Endothelial cell (in vitro differentiated cells): ENCODE measurements around the gene UNC79. TPM values are rescaled to one million over a fixed set of nuclear protein-coding genes. Genes with fewer than 3 reads are reported as not detected.

Experiments used
- DNase-seq: peaks from one replicate; pipeline ENCODE4 v3.0.0; 2021; ENCODE audit warnings: low spot score
- H3K27ac Mint-ChIP-seq: one replicate; pipeline ENCODE4 v1.8.0; 2021; ENCODE audit warnings: mixed read lengths, inconsistent platforms; ENCODE audit not compliant: unreplicated experiment
- H3K27me3 Mint-ChIP-seq: one replicate; pipeline ENCODE4 v1.8.0; 2021; ENCODE audit warnings: mild to moderate bottlenecking, moderate library complexity, mixed read lengths, inconsistent platforms; ENCODE audit not compliant: unreplicated experiment
- H3K36me3 Mint-ChIP-seq: one replicate; pipeline ENCODE4 v1.8.0; 2021; ENCODE audit warnings: mild to moderate bottlenecking, low read depth, mixed read lengths, inconsistent platforms; ENCODE audit not compliant: unreplicated experiment
- H3K4me1 Mint-ChIP-seq: one replicate; pipeline ENCODE4 v1.8.0; 2021; ENCODE audit warnings: mild to moderate bottlenecking, mixed read lengths, inconsistent platforms; ENCODE audit not compliant: unreplicated experiment
- H3K4me3 Mint-ChIP-seq: one replicate; pipeline ENCODE4 v1.8.0; 2021; ENCODE audit warnings: mild to moderate bottlenecking, mixed read lengths, inconsistent platforms; ENCODE audit not compliant: unreplicated experiment
- H3K9me3 Mint-ChIP-seq: one replicate; pipeline ENCODE4 v1.8.0; 2021; ENCODE audit warnings: mixed read lengths, inconsistent platforms; ENCODE audit not compliant: unreplicated experiment
- CTCF ChIP-seq: fragments of 200-600 bp; sonication (generic); IDR thresholded peaks from one replicate; pipeline ENCODE4 v1.5.0; 2021; ENCODE audit warnings: antibody characterized with exemption; ENCODE audit not compliant: unreplicated experiment
- total RNA-seq: library from RNA; stranded (reverse); fragmentation: NEBNext Ultra II Directional; extraction: Animal tissue kit (Norgen Biotek cat#: 25700); gene quantifications from one replicate; pipeline ENCODE4 v1.2.1, GENCODE V29; 2021; ENCODE audit not compliant: unreplicated experiment

Gene UNC79
- total RNA-seq, 1 donor from 2014 or later: 0.69 TPM

- Mint-ChIP-seq H3K36me3 (no peaks in the 10 kb centered on the region), H3K4me3 (no peak overlapping the region), H3K27ac (no peak overlapping the region), H3K9me3 (no peaks in the 10 kb centered on the region), H3K4me1 (peaks cover 9% of the 10 kb centered on the region), H3K27me3 (peaks cover 2% of the 10 kb centered on the region)
- no peak for DNase-seq
- TF ChIP-seq CTCF: no peak
These were observed 260.5 kb downstream of the UNC79 start for GRCh38 chr14:93691042-93691780.

DNA sequence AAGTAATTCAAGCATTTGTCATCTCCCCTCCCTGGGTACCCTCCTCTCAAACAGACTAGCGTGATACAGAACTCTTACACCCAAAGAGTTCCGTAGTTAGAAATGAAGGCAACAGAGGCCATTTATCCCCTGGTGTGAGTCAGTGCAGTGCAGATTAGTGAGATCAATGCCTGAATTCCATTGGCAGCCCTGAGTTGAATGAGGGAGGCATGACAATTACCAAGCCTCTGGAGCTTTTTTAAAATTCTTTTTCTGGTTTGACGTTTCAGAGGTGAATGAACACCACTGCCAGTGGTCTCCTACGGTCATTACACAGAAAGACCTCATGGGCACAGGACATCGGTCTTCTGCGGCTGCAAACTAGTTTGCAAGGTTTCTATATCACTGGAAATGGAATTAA is 263.2 kb downstream of the UNC79 start:
- Mint-ChIP-seq H3K9me3 (no peaks in the 10 kb centered on the region), H3K4me1 (no peaks in the 10 kb centered on the region), H3K27ac (no peak overlapping the region), H3K27me3 (no peaks in the 10 kb centered on the region), H3K4me3 (no peak overlapping the region), H3K36me3 (no peaks in the 10 kb centered on the region)
- DNase-seq: no peak
- TF ChIP-seq CTCF: no peak

DNA sequence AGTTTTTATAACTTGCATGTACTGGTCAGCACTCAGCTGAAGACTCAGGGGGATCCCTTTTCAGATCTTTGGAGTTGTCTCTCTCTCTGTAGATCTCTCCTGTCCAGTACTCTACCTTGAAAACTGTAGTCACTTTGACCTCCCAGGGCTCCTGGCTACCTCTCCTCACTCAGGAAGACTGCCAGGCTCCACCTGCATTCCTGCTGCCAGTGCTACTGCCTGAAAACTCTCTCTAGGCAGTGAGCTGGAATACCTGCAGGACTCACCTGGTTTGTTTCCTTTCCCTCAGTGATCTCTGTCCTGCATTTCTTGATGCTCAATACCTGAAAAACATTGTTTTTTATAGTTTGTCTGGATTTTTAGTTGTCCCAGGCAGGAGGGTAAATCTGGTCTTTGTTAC is 270.2 kb downstream of the UNC79 start:
- Mint-ChIP-seq H3K27me3 (peaks cover 1% of the 10 kb centered on the region), H3K9me3 (no peaks in the 10 kb centered on the region), H3K36me3 (no peaks in the 10 kb centered on the region), H3K4me1 (no peaks in the 10 kb centered on the region), H3K27ac (no peak overlapping the region), H3K4me3 (no peak overlapping the region)
- no peak for DNase-seq
- TF ChIP-seq CTCF: no peak

- no peak overlapping the region for H3K27ac Mint-ChIP-seq
- DNase-seq: no peak
- no peak for TF ChIP-seq CTCF
- H3K4me3 Mint-ChIP-seq: no peak overlapping the region
- H3K27me3 Mint-ChIP-seq: peaks cover 1% of the 10 kb centered on the region
- no peaks in the 10 kb centered on the region for H3K9me3 Mint-ChIP-seq
- H3K4me1 Mint-ChIP-seq: no peaks in the 10 kb centered on the region
- no peaks in the 10 kb centered on the region for H3K36me3 Mint-ChIP-seq
These were observed 270.8 kb downstream of the UNC79 start for GRCh38 chr14:93701562-93701961.

GRCh38 chr14:93702946-93703345 is 272.2 kb downstream of the UNC79 start:
- Mint-ChIP-seq H3K27me3 (peaks cover 1% of the 10 kb centered on the region), H3K4me1 (no peaks in the 10 kb centered on the region), H3K4me3 (no peak overlapping the region), H3K36me3 (no peaks in the 10 kb centered on the region), H3K9me3 (no peaks in the 10 kb centered on the region), H3K27ac (no peak overlapping the region)
- no peak for DNase-seq
- TF ChIP-seq CTCF: no peak
